ENCODE data around the gene INSRR. TPM values are rescaled to one million over a fixed set of nuclear protein-coding genes. Genes with fewer than 3 reads are reported as not detected.
A peak's percentile ranks its signal among the peaks of the same experiment; 100 is the strongest.

The INSRR gene
- total RNA-seq, 1 donor from 2014 or later = 6.9 TPM

- Mint-ChIP-seq H3K36me3 (ENCODE audit: unreplicated experiment) (no peaks in the 10 kb centered on the region), H3K27ac (ENCODE audit: unreplicated experiment) (no peak overlapping the region), H3K4me3 (ENCODE audit: unreplicated experiment) (no peak overlapping the region), H3K9me3 (ENCODE audit: unreplicated experiment) (peaks cover 4% of the 10 kb centered on the region), H3K4me1 (ENCODE audit: low read depth, unreplicated experiment) (peaks cover 2% of the 10 kb centered on the region), H3K27me3 (ENCODE audit: unreplicated experiment) (peaks cover 16% of the 10 kb centered on the region)
- no peak for DNase-seq
- no peak for TF ChIP-seq CTCF (IDR thresholded peaks at IDR 0.05; ENCODE audit: partially characterized antibody, unreplicated experiment)
Measured at GRCh38 chr1:156904187-156904959, 45.5 kb upstream of the INSRR start.

GRCh38 chr1:156903328-156904091 is 44.6 kb upstream of the INSRR start:
- peaks cover 2% of the 10 kb centered on the region for H3K4me1 Mint-ChIP-seq (ENCODE audit: low read depth, unreplicated experiment)
- no peak overlapping the region for H3K4me3 Mint-ChIP-seq (ENCODE audit: unreplicated experiment)
- H3K27me3 Mint-ChIP-seq (ENCODE audit: unreplicated experiment) = peaks cover 19% of the 10 kb centered on the region

GRCh38 chr1:156901966-156902915 is 43.3 kb upstream of the INSRR start:
- Mint-ChIP-seq H3K4me3 (ENCODE audit: unreplicated experiment) (no peak overlapping the region), H3K4me1 (ENCODE audit: low read depth, unreplicated experiment) (peaks cover 2% of the 10 kb centered on the region), H3K9me3 (ENCODE audit: unreplicated experiment) (peaks cover 4% of the 10 kb centered on the region), H3K36me3 (ENCODE audit: unreplicated experiment) (no peaks in the 10 kb centered on the region), H3K27ac (ENCODE audit: unreplicated experiment) (no peak overlapping the region), H3K27me3 (ENCODE audit: unreplicated experiment) (peaks cover 19% of the 10 kb centered on the region)
- no peak for DNase-seq
- no peak for TF ChIP-seq CTCF (IDR thresholded peaks at IDR 0.05; ENCODE audit: partially characterized antibody, unreplicated experiment)

More at GRCh38 chr1:156903328-156904091, 44.6 kb upstream of the INSRR start:
- peak; percentile 12 for DNase-seq
- no peak for TF ChIP-seq CTCF (IDR thresholded peaks at IDR 0.05; ENCODE audit: partially characterized antibody, unreplicated experiment)
- Mint-ChIP-seq H3K9me3 (ENCODE audit: unreplicated experiment) (peaks cover 4% of the 10 kb centered on the region), H3K27ac (ENCODE audit: unreplicated experiment) (no peak overlapping the region), H3K36me3 (ENCODE audit: unreplicated experiment) (no peaks in the 10 kb centered on the region)

- H3K27me3 Mint-ChIP-seq (ENCODE audit: unreplicated experiment) = peaks cover 23% of the 10 kb centered on the region
- TF ChIP-seq CTCF (IDR thresholded peaks at IDR 0.05; ENCODE audit: partially characterized antibody, unreplicated experiment) = no peak
- peaks cover 4% of the 10 kb centered on the region for H3K9me3 Mint-ChIP-seq (ENCODE audit: unreplicated experiment)
- no peaks in the 10 kb centered on the region for H3K36me3 Mint-ChIP-seq (ENCODE audit: unreplicated experiment)
- H3K4me3 Mint-ChIP-seq (ENCODE audit: unreplicated experiment) = no peak overlapping the region
- peaks cover 5% of the 10 kb centered on the region for H3K4me1 Mint-ChIP-seq (ENCODE audit: low read depth, unreplicated experiment)
- no peak for DNase-seq
- no peak overlapping the region for H3K27ac Mint-ChIP-seq (ENCODE audit: unreplicated experiment)
Measured at GRCh38 chr1:156901590-156901900, 42.6 kb upstream of the INSRR start.
